Activated CD8-positive, alpha-beta memory T cell treated with anti-CD3 and anti-CD28 coated beads, Interleukin-2, amount 50 U/mL, for 1 hour (primary cell): ENCODE data around the gene INCENP.

Experiments
- DNase-seq: peaks from one replicate; pipeline ENCODE4 v3.0.0-alpha.2; 2020; ENCODE audit errors: extremely low read depth

The INCENP gene

DNA sequence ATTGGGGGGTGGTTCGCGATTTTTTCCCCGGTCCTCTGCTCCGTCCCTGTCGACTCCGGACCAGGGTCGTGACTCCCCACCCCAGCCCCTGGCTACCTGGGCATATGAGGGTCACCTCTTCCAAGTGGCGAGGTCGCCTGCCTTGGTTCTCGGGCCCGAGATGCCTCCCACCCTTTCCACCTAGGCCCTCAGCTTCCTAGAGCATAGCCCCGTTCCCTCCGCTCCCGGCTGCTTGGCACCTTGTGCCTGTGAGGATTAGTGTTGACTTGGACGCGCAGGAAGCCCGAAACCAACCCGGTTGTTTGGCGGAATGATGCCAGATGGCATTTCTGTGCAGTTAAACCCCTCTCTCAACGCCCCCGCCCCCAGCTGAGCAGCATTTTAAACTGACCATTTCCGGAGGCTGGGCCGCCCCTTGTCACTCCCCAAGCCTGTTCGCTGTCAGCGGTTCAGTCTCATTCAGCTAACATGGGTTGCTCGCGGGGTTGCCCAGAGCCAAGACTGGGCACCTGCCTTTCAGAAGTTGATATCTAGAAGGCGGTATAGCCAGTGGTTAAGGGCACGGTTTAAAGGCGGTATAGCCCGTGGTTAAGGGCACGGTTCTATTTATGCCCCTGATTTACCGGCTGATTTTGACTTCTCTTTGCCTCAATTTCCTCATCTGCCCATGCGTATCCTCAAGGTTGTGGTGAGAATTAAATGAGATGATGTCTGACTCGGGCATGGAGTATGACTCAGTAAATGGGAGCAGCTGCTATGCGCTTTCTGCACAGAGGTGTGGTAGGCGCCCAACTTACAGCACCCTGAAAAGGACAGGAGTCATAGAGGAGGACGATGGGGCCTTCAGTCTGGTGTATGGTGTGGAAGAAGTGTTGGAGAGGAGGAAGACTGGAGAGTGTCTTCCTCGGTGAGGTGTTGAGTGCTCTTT lies 639 bp downstream of the INCENP start:
- no peak for DNase-seq

DNA sequence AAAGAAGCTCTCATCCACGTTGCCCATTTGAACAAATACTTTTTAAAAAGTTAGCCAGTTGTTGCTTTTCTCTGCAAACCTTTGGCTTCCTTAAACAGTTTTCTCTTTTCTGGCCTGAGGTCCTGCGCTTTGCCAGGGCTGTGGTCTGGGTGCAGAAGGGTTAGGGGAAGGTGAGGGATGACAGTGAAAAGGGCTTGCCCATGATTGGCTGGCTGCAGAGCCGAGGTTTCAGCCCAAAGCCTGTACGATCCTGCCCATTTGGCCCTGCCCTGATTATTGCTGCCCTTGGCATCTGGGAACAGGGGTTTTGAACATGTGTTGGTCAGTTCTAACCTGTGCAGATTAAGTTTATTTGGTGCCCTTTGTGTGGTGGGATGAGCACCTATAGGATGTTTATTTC lies 1.5 kb downstream of the INCENP start:
- no peak for DNase-seq

- no peak for DNase-seq
Observed at GRCh38 chr11:62125881-62126280, 2.1 kb downstream of the INCENP start.

GRCh38 chr11:62127426-62127825 lies 3.6 kb downstream of the INCENP start:
- DNase-seq = no peak

GRCh38 chr11:62127941-62128770 lies 4.3 kb downstream of the INCENP start:
- DNase-seq = no peak

DNA sequence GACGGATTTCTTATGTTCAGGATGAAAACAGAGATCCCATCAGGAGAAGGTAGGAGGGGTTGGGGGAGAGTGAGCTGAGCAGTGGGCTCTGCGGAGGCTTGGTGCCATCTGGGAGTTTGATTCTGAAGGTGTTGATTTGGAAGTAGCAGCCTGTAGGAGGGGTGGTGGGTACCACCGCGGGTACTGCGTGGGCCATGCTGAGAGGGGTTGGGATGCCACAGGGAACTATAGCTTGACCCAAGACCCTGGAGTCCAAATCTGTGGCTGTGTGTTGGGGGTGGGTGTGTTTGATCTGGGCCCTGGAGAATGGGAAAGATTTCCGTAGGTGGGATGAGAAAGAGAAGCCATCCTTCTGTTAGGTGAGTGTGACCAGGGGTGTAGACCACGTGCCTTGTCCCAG lies 5.0 kb downstream of the INCENP start:
- DNase-seq = no peak

- no peak for DNase-seq
Observed at GRCh38 chr11:62129590-62130282, 5.9 kb downstream of the INCENP start.

- DNase-seq = no peak
Observed at GRCh38 chr11:62130283-62131169, 6.7 kb downstream of the INCENP start.

GRCh38 chr11:62131170-62131464 lies 7.3 kb downstream of the INCENP start:
- no peak for DNase-seq

DNA sequence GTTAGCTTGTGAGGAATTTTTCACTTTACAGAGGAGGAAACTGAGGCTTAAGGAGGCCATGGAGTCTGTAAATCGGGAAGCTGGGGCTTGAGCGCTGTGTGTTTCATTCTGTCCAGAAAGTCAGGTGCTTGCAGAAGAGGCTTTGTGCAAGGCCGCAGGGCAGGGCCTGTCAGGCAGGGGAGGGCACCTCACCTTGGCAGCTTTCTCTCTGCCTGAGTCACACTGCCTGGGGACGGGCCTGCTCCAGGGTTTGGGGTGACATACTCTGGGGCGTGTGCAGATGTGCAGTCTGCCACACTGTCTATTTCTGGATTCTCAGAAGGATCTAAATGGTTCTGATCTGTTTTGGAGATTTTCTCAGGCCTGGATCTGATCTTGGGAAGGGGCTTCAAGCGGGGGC lies 8.4 kb downstream of the INCENP start:
- DNase-seq = no peak

- no peak for DNase-seq
Observed at GRCh38 chr11:62132689-62133293, 9.0 kb downstream of the INCENP start.

- no peak for DNase-seq
Observed at GRCh38 chr11:62133328-62134065, 9.7 kb downstream of the INCENP start.

- DNase-seq = no peak
Observed at GRCh38 chr11:62137276-62137861, 13.6 kb downstream of the INCENP start.

DNA sequence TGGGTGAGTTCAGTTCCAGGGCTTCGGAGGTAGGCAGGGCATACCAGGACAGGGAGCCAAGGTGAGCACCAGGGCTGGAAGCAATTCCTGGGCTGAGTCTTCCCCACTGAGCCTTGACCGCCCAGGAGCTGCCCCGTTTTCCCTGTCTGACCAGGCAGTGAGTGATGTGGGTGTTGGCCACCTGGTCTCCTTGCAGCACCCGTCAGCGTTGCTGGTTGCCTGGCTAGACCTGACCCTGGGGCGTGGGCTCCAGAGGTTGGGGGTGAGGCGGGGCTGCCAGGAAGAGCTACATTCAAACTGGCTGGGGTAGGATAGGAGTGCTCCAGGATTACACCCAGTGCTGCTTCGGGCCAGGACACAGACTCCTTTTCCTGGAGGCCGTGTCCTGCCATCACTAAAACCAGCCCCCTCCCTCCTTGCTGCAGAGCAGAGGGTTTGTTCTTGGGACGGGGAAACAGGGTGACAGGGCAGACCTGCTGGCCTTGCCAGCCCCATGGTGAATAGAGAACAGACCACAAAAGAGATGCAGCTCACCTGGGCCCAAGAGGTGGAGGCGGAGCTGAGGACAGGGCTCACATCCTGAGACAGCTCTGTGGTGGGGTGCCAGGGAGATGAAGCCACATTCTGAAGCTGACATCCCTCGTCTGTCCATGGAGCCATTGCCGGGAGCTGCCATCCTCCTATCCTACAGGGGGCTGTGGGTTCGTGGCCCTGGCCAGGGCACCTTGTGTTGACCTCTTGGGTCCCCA lies 14.2 kb downstream of the INCENP start:
- DNase-seq = no peak

DNA sequence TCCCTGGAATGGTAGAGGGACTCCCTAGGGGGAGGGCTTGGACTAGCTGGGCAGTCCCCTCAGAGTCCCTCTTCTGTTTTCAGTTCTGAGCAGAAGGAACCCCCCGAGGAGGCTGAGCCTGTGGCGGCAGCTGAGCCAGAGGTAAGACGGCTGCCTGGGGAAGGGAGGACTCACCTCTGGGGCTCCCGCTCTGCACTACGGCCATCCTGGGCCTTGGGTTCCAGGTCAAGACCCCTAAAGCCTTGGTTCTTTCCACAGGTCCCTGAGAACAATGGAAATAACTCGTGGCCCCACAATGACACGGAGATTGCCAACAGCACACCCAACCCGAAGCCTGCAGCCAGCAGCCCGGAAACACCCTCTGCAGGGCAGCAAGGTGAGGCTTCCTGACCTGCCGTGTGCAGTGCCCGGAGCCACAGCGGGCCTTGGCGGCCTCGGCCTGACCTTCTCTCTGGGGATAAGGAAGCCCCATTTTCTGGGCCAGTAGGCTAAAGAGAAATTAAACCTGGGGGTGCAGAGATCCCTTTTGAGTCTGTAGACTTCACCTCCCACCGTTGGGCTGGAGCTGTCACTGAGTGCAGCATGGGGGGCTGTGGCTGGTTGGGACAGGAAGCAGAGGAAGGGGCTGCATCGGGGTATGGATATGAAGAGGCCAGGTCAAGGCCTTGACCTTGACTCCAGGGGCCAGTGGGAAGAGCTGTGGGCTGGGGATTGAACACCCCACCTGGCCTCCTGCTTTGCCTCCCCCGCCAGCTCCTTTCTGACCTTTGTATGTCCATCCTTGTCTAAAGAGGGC lies 15.0 kb downstream of the INCENP start:
- DNase-seq = no peak

GRCh38 chr11:62139526-62140303 lies 15.9 kb downstream of the INCENP start:
- no peak for DNase-seq

DNA sequence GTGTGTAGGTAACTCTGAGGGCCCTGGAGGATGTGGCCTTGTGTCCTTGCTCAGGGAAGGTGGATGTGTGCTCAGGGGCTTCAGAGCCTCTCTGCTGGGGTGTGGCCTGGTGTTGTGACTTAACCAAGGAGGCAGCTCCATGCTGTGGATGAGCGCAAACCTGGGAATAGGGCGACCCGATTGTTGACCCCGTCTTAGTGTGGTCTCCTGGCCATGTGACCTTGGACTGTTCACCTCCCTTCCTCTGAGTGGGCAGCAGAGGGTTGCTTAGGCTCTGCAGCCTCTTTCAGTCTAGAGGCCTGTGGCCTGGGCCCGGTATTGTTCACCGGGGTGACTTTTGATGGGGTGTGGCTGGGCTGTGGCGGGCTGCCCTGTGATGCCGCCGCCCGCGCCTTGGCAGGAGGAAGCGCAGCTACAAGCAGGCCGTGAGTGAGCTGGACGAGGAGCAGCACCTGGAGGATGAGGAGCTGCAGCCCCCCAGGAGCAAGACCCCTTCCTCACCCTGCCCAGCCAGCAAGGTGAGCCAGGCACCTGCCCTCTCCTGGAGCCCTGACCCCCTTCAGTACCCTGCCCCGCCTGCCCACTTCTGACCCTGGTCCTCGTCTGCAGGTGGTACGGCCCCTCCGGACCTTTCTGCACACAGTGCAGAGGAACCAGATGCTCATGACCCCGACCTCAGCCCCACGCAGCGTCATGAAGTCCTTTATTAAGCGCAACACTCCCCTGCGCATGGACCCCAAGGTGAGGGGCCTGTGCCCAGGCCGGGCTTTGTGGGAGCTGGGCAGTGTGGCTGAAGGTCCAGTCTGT lies 16.7 kb downstream of the INCENP start:
- DNase-seq = no peak
